SH-SY5Y (cell line): ENCODE measurements around the gene ADGRE1.

Source experiments
- GATA2 ChIP-seq: IDR thresholded peaks from 2 replicates; pipeline ENCODE4 v1.6.1; 2011; ENCODE audit warnings: mild to moderate bottlenecking, low read depth, low read length
- GATA3 ChIP-seq: IDR thresholded peaks from 2 replicates; pipeline ENCODE4 v1.6.1; 2011; ENCODE audit warnings: low read depth, mild to moderate bottlenecking, low read length, moderate library complexity

ADGRE1 gene

GRCh38 chr19:6903446-6903845 lies 16.1 kb downstream of the ADGRE1 start:
- no peak for TF ChIP-seq GATA2
- TF ChIP-seq GATA3, result no peak

- TF ChIP-seq GATA2 (no peak), GATA3 (no peak)
Observed at GRCh38 chr19:6906559-6907060, 19.2 kb downstream of the ADGRE1 start.

- TF ChIP-seq GATA2 (no peak), GATA3 (no peak)
Observed at GRCh38 chr19:6911523-6911922, 24.1 kb downstream of the ADGRE1 start.

GRCh38 chr19:6914321-6914720 lies 26.9 kb downstream of the ADGRE1 start:
- no peak for TF ChIP-seq GATA2
- no peak for TF ChIP-seq GATA3

GRCh38 chr19:6916952-6917351 lies 29.6 kb downstream of the ADGRE1 start:
- TF ChIP-seq GATA3 (no peak), GATA2 (no peak)

GRCh38 chr19:6925386-6925785 lies 38.0 kb downstream of the ADGRE1 start:
- no peak for TF ChIP-seq GATA3
- no peak for TF ChIP-seq GATA2

GRCh38 chr19:6925801-6926751 lies 38.7 kb downstream of the ADGRE1 start:
- TF ChIP-seq GATA3, result no peak
- TF ChIP-seq GATA2, result no peak

GRCh38 chr19:6930190-6930589 lies 42.8 kb downstream of the ADGRE1 start:
- TF ChIP-seq GATA2 (no peak), GATA3 (no peak)

GRCh38 chr19:6935069-6935468 lies 47.7 kb downstream of the ADGRE1 start:
- TF ChIP-seq GATA3 (no peak), GATA2 (no peak)

GRCh38 chr19:6935618-6936017 lies 48.2 kb downstream of the ADGRE1 start:
- TF ChIP-seq GATA2 (no peak), GATA3 (no peak)

- TF ChIP-seq GATA3 (no peak), GATA2 (no peak)
Observed at GRCh38 chr19:6945733-6946132, 58.4 kb downstream of the ADGRE1 start.

- TF ChIP-seq GATA2, result no peak
- TF ChIP-seq GATA3, result no peak
Observed at GRCh38 chr19:6947745-6948144, 60.4 kb downstream of the ADGRE1 start.

GRCh38 chr19:6948884-6949283 lies 61.5 kb downstream of the ADGRE1 start:
- TF ChIP-seq GATA3, result no peak

- no peak for TF ChIP-seq GATA2
- no peak for TF ChIP-seq GATA3
Observed at GRCh38 chr19:6952956-6953355, 65.6 kb downstream of the ADGRE1 start.

GRCh38 chr19:6955082-6955481 lies 67.7 kb downstream of the ADGRE1 start:
- TF ChIP-seq GATA2, result no peak
- TF ChIP-seq GATA3, result no peak

- no peak for TF ChIP-seq GATA2
Observed at GRCh38 chr19:6956573-6956972, 69.2 kb downstream of the ADGRE1 start.
